NCI-H2107 treated with DMSO at 0.1 percent for 48 hours (cell line): Measurements from ENCODE around the gene ICAM1.

Experiments
- DNase-seq: peaks from one replicate; lab custom pipeline; 2025; ENCODE audit not compliant: unreplicated experiment; lab: John Stamatoyannopoulos, UW

ICAM1 gene

GRCh38 chr19:10321417-10321797, 50.5 kb downstream of the ICAM1 start:
- DNase-seq: no peak

GRCh38 chr19:10321874-10322835, 51.2 kb downstream of the ICAM1 start:
- no peak for DNase-seq

- no peak for DNase-seq
These were observed 54.8 kb downstream of the ICAM1 start for GRCh38 chr19:10325732-10326131.

DNA sequence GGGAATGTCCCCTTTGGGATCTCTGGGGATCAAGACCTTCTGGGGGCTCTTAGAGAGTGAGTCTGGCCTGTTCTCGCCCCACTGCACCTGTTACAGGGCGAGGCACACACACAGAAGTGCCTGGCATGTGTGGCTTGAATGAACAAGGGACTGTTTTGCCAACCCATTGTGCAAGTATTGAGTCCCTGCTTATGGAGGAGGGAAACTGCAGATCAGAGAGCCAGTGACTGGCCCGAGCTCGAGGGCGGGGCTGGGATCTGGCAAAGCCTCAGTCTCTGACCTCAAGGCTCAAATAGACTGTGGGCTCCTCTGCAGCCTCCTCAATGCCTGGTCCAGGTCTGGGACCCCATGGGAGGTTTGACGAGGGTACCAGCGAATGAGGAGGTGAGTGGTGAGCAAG, 56.9 kb downstream of the ICAM1 start:
- no peak for DNase-seq

DNA sequence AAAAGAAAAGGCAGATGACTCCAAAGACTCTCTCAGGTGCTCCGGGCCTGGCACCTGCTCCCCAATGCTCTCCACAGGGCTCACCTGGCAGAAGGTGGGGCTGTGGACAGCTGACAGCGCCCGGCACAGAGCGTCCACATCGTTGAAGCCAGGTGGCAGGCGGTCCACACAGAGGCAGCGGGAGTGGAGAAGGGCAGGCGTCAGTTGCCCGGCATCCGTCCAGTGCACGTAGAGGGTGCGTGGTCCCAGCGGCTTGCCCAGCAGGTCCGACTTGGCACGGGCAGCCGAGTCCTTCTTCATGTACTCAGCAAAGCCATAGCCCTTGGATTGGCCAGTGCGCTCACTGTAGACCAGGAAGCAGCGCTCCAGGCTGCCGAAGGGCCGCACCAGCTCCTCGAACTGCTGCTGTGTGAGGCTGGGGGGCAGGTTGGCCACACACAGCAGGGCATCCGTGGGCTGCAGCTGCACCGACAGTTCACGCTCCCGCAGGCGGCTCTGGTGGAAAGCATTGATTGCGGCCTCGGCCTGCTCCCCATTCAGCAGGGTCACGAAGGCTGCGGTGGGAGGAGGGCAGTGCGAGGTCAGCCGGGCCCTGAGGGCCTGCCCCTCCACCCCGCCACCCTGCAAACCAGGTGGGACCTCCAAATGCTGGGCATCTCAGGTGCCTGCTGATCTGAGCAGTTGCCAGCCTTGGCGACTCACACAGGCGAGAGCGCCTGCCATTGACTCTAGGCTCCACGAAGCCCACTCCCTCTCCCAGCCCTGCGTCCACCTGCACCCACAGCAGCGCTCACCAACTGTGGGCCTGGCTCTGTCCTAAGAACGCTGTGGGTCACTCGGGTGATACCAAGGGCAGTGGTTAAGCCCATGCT, 57.9 kb downstream of the ICAM1 start:
- DNase-seq: no peak

DNA sequence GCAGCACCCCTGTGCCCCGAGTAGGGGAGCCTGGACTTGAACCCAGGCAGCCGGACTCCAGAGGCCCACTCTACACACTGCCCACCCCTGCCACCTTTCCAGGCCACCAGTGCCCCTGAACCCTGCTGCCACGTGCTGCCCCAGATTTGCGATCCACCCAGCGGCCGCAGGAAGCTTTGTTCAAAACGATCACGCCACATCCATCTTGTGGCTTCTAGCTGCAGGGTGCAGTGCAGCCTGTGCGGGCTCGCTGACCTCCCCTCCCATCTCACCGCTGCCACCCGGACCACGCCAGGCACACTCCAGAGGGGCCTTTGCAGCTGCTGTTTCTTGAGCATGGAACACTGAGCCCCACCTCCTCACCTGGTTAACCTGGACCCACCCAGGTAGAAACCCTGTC, 58.6 kb downstream of the ICAM1 start:
- DNase-seq: no peak

GRCh38 chr19:10332158-10332964, 61.4 kb downstream of the ICAM1 start:
- DNase-seq: no peak

GRCh38 chr19:10332965-10333757, 62.2 kb downstream of the ICAM1 start, which contains the start of gene RAVER1:
TSS of gene RAVER1 (minus strand) at chr19:10333529. CDS start at chr19:10333507, 22 bp downstream.
- DNase-seq: peak; percentile 83

DNA sequence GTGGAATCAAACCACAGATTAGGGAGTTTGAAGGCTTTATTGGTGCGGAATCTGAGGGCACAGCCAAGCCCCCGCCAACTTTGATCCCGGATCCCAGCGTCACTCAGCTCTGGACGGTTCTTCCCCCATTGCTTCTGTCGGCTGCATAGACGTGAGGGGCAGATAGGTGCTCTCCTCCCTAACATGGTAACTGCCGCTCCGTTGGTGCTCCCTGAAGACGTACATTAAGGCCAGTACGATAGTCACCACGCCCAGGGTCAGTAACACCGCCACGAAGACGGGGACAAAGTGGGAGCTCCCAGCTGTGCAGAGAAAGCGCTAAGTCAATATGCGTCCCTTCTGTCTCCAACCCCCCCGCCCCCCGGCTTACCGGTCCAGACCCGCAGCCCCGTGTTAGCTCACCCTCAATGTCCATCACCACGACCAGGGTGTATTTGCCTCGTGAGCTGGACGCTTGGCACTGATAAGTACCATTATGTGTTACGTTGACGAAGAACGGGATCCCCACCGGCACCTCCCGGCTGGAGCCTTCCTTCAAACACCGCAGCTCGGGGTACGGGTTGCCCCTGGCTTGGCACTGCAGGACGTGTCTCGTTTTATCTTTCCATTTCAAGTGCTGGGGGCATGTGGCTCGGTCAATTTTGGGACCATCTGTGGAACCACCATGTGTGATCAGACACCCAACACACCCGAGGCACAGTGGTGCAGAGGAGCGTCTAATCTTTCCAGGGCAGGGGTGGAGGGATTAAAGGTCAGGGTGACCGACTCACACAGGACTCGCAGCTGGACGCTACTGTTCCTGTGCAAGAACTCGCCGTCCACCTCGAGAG, 63.1 kb downstream of the ICAM1 start:
- no peak for DNase-seq

DNA sequence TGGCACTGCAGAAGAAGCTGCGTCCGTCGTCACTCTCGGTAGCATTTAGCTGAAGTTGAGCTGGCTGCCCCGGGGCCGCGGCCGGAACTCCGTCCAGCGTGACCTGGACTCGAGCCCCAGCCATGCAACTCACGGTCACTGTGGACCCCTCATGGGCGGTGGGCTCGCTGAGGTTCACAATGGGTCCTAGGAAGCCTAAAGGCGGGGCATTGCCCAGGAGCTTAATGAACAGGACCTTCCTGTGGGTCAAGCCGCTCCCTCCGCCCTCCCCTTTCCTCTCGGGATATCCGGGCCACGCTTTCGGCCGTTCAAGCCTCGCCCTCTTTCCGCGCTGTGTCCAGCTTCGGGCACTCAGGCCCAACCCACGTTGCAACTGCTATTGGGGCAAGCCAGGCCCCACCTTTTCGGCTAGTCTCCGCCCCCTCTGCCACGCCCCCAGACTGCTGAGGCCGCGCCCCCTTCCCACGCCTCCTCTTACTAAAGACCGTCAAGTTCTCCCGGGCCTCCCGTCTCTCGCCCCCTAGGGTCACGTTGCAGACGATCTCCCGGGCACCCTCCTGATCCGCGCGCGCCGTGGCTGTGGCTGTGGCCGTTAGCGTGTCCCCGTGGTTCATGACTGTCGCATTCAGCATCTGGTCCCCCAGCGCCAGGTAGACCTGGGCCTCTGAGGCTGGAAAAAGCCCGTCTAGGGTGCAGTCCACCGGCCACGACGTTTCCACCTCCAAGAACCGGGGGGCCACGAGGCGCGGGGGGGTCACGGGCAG, 63.9 kb downstream of the ICAM1 start:
- no peak for DNase-seq

DNA sequence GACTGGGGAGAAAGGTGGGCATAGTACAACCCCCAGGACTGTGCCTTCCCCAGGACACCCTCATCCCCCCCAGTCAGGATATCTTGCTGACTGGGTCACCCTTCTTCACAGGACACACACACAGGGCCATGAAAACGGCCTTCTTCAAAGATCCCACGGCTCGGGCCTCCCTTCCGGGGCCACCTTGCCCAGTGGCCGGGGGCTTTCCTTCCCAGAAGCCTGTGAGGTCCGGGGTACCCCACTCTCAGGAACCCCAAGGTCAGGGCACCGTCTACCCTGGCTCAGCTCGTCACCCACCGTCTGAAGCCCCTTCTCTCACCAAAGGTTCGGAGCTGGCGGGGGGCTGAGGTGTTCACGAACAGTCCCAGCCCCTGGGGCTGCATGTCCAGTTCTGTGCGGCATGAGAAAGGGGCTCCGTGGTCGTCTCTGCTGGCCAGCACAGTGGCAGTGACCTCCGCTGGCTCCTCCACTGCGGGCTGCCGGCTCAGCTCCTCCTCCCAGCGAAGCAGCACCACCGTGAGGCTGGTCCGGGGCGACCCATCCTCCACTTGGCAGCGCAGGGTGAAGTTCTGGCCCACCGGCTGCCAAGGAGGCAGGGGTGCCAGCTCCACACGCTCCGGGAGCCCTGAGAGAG, 64.5 kb downstream of the ICAM1 start:
- no peak for DNase-seq
